Forelimb muscle (tissue), 1 donor: Measurements from ENCODE around the gene WWOX. TPM values are rescaled to one million over a fixed set of nuclear protein-coding genes. Genes with fewer than 3 reads are reported as not detected.

Experiments
- DNase-seq: peaks from one replicate; pipeline ENCODE4 v3.0.0-alpha.2; 2013; ENCODE audit warnings: low read depth
- polyA plus RNA-seq: library from polyadenylated mRNA; unstranded; fragments of 120-200 nt; gene quantifications from one replicate; pipeline ENCODE4 v1.2.1, GENCODE V29; 2013; ENCODE audit not compliant: insufficient read length

The WWOX gene
- polyA plus RNA-seq, 1 donor: 11.9 TPM

- DNase-seq: no peak
These were observed 6.1 kb downstream of the WWOX start for GRCh38 chr16:78105517-78105916.

GRCh38 chr16:78106686-78107085 is 7.2 kb downstream of the WWOX start:
- no peak for DNase-seq

GRCh38 chr16:78108451-78108850 is 9.0 kb downstream of the WWOX start:
- DNase-seq: no peak

- DNase-seq: no peak
These were observed 13.8 kb downstream of the WWOX start for GRCh38 chr16:78113258-78113657.

GRCh38 chr16:78115659-78116058 is 16.2 kb downstream of the WWOX start:
- no peak for DNase-seq

GRCh38 chr16:78116946-78117345 is 17.5 kb downstream of the WWOX start:
- DNase-seq: no peak

GRCh38 chr16:78117391-78117790 is 17.9 kb downstream of the WWOX start:
- no peak for DNase-seq

GRCh38 chr16:78118469-78119025 is 19.1 kb downstream of the WWOX start:
- no peak for DNase-seq

GRCh38 chr16:78122774-78123315 is 23.4 kb downstream of the WWOX start:
- no peak for DNase-seq

- DNase-seq: no peak
These were observed 25.8 kb downstream of the WWOX start for GRCh38 chr16:78125112-78125844.

GRCh38 chr16:78126662-78127061 is 27.2 kb downstream of the WWOX start:
- no peak for DNase-seq

GRCh38 chr16:78127130-78127529 is 27.7 kb downstream of the WWOX start:
- DNase-seq: no peak

GRCh38 chr16:78128913-78129312 is 29.5 kb downstream of the WWOX start:
- DNase-seq: no peak

GRCh38 chr16:78129349-78129748 is 29.9 kb downstream of the WWOX start:
- no peak for DNase-seq

- DNase-seq: no peak
These were observed 30.7 kb downstream of the WWOX start for GRCh38 chr16:78130083-78130608.

- no peak for DNase-seq
These were observed 31.5 kb downstream of the WWOX start for GRCh38 chr16:78130950-78131349.

- no peak for DNase-seq
These were observed 34.5 kb downstream of the WWOX start for GRCh38 chr16:78133919-78134318.

- DNase-seq: no peak
These were observed 35.6 kb downstream of the WWOX start for GRCh38 chr16:78134944-78135619.

GRCh38 chr16:78137179-78137578 is 37.7 kb downstream of the WWOX start:
- DNase-seq: no peak

- no peak for DNase-seq
These were observed 38.5 kb downstream of the WWOX start for GRCh38 chr16:78137782-78138616.

- DNase-seq: no peak
These were observed 41.5 kb downstream of the WWOX start for GRCh38 chr16:78140818-78141466.
